HG02852 (cell line): ENCODE measurements around the gene ZNF609.
"Not testable (repeated sequence)": the region's sequence is repeated elsewhere in the genome, so short reads cannot be mapped to it uniquely, and the experiment has no call there.

Experiments
- ATAC-seq: cut with Tn5 transposase; IDR thresholded peaks from one replicate; pipeline ENCODE4 v1.9.1; 2021; ENCODE audit warnings: mild to moderate bottlenecking, moderate library complexity; ENCODE audit not compliant: unreplicated experiment

Gene ZNF609

GRCh38 chr15:64640146-64640871 lies 179.9 kb downstream of the ZNF609 start:
- ATAC-seq, result no peak

DNA sequence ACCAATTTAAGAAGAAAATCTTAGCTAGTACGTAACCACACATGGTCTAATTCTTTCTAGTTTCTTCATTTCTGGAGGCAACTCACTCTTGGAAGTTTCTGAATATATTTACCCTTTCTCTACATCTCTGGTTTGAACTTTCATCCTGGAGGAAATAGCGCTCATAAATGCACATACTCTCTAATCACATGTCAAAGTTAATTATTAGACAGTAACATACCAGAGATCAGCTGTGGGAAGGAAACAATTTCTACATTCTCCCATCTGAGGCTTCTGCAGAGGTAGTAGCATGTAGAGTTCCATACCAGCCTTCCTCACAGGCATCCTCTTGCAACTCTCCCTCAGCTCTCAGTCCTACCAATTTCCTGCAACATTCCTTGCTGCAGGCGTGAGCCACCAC lies 182.5 kb downstream of the ZNF609 start:
- ATAC-seq, result no peak

- no peak for ATAC-seq
Observed at GRCh38 chr15:64643685-64644084, 183.3 kb downstream of the ZNF609 start.

- not testable (repeated sequence) for ATAC-seq
Observed at GRCh38 chr15:64644811-64645210, 184.4 kb downstream of the ZNF609 start.

DNA sequence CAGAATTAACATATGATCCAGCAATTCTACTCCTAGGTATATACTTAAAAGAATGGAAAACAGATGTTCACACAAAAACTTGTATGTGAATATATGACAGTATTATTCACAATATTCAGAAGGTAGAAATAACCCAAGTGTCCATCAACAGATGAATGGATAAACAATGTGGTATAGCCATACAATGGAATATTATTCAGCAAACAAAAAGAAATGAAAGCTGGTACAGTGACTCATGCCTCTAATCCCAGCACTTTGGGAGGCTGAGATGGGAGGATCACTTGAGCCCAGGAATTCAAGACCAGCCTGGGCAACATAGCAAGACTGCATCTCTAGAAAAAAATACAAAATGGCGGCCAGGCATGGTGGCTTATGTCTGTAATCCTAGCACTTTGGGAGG lies 185.6 kb downstream of the ZNF609 start:
- no peak for ATAC-seq

GRCh38 chr15:64647367-64647766 lies 187.0 kb downstream of the ZNF609 start:
- ATAC-seq, result no peak

DNA sequence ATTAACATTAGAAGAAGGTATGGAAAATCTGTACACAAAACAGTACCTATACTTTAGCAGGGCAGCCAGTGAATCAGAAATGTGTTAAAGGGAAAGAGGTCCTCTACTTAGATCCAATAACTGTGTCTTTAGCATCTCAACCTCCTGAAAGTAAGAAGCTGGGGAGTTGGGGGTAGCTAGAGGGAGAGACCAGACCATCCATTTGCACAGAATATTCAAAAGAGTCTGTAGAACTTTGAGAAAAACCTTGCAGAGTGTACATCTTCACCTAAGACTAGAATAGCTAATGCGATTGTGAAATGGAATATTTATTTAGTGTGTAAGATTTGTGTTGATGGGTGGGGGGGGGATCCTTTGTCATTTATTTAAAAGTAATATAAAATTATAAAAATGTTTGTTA lies 190.2 kb downstream of the ZNF609 start:
- no peak for ATAC-seq

DNA sequence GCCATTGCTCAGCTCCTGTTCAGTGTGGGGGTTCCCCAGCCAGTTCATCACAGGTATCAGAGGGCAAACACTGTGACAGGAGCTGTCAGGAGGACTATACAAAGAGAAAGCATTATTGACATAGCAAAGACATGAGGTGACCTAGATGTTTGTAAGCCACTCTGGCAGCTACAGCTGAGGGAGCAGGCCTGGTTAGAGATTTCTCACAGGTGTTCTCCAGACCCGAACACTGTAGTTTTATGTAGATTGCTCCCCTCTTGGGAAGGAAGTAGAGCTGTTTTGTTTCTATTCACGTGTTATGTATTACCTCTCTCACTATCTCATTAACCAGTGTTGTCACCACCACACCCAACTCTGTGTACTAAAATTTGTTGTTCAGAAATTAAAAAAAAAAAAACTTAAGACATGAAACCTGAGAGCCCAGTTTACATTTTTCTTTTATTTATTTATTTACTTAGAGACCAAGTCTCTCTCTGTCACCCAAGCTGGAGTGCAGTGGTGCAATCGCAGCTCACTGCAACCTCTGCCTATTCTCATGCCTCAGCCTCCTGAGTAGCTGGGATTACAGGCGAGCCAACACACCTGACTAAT lies 191.3 kb downstream of the ZNF609 start:
- ATAC-seq, result peak; percentile 74

DNA sequence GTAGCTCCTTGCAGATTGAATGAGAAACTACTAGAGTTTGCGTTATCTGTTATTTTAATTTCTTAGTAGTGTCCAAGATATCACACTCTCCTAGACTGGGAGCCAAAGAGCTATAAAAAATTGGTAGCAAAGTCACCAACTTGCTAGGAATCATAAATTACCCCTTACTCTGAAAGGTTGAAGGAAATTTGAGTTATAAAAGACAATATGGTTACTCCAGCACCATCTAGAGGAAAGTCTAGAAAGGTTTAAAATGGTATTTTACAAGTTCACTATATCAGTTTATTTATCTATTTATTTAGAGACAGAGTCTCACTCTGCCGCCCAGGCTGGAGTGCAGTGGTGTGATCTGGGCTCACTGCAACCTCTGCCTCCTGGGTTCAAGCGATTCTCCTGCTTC lies 193.4 kb downstream of the ZNF609 start:
- no peak for ATAC-seq

DNA sequence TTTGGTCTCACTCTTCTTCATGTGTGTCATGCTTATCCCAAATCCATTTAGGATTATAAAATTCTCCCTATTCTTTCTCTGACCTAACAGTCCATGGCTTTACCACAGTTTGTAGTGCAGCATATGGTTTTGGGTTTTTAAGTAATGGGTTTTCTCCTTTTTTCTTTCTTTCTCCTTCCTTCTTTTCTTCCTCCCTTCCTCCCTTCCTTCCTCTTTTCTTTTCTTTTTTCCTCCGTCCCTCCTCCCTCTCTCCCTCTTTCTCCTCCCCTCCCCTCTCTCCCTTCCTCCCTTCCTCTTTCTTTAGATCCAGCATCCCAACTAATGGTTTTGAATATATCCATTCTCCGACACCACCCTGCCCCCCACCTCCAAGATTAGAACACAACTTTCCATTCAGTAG lies 196.1 kb downstream of the ZNF609 start:
- no peak for ATAC-seq

- no peak for ATAC-seq
Observed at GRCh38 chr15:64665179-64665578, 204.8 kb downstream of the ZNF609 start.

DNA sequence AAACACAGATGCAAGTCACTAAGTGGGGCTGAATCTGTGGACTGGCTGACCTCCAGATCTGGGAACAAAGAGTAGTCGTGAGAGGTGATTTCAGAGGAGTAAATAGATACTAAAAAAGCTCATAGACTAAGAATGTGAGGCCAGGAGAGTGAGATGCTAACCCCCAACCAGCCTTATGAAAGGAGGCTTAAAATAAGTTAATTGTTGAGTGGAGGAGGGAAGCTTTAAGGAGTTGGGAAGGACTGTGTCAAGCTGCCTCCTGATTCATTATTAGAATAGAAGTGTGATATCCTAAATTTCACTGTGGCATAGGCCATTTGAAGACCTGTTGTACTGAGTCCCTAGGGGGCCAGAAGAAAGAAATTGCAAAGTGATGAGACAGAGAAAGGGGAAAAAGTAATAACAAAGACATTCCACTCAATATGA lies 207.4 kb downstream of the ZNF609 start:
- ATAC-seq, result no peak

DNA sequence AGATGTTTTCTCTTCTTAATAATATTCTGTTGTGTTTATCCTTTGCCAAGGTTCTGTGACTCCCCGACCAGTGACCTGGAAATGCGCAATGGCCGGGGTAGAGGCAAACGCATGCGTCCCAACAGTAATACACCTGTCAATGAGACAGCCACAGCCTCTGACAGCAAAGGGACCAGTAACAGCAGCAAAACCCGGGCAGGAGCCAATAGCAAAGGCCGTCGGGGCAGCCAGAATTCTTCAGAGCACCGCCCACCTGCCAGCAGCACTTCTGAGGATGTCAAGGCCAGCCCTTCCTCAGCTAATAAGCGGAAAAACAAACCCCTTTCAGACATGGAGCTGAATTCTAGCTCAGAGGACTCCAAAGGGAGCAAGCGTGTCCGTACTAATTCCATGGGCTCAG lies 213.5 kb downstream of the ZNF609 start:
- no peak for ATAC-seq

- ATAC-seq, result no peak
Observed at GRCh38 chr15:64678126-64678819, 217.9 kb downstream of the ZNF609 start.

DNA sequence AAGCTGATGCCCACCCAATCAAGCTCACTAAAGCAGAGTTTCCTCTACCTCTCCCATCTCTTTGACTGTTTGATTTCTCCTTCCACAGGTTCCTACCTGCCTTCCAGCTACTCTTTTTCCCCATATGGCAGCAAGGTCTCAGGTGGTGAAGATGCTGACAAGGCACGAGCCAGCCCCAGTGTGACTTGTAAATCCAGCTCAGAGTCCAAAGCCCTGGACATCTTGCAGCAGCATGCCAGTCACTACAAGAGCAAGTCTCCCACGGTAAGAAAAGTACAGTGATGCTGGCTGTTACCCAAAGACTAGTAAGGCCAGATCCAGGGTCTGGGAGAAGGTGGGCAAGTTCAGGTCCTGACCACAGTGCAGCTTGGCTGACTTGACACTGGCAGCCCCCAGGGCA lies 219.7 kb downstream of the ZNF609 start:
- ATAC-seq, result no peak

- ATAC-seq, result no peak
Observed at GRCh38 chr15:64681424-64682024, 221.1 kb downstream of the ZNF609 start.

DNA sequence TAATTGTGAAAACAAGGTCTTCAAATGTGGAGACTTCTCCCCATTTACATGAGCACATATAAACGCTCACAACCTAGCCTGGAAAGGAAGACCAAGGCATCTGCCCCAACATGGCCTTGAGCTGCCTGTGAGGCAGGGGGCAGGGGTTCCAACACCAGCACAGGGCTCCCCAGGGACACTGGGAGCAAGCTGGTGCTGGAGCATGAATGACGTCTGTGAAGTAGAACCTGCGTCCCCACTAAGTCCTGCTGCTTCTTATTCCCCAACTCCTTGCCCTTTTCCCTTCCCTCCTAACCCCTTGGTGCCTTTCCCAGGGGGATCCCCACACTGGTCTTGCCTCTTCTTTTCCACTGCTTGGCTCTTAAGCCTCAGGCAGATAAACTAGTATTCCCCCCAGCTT lies 221.9 kb downstream of the ZNF609 start:
- ATAC-seq, result no peak

DNA sequence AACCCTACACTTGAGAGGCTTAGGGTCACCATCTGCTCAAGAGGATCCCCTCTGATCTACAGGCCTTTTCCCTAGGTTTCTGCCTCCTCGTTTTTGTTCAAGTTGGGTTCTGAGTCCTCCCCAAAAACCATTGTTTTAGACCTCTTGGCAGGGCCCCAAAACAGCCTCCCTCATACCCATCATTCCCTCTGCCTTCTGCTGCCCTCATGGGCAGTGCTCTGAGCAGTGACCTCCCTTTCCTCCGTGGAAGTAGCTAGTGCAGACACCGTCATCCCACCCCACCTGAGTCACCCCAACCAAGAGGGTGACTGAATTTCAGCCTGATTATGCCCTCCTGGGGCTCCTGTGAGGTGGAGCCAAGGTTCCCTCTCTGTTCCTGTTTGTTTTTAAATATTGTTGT lies 223.0 kb downstream of the ZNF609 start:
- no peak for ATAC-seq

- no peak for ATAC-seq
Observed at GRCh38 chr15:64685230-64685888, 225.0 kb downstream of the ZNF609 start.

- no peak for ATAC-seq
Observed at GRCh38 chr15:64686130-64686735, 225.9 kb downstream of the ZNF609 start.

- ATAC-seq, result no peak
Observed at GRCh38 chr15:64687172-64687571, 226.8 kb downstream of the ZNF609 start.
